Right kidney (tissue), 1 donor: ENCODE results near the gene KLHL21.
A peak's percentile ranks its signal among the peaks of the same experiment; 100 is the strongest.
"Not testable (repeated sequence)": the region's sequence is repeated elsewhere in the genome, so short reads cannot be mapped to it uniquely, and the experiment has no call there.

Experiments
- DNase-seq: peaks from one replicate; pipeline ENCODE4 v3.0.0-alpha.2; 2016

The KLHL21 gene

GRCh38 chr1:6601049-6601922 lies 1.4 kb downstream of the KLHL21 start:
- peak; percentile 57 for DNase-seq

GRCh38 chr1:6600410-6601048 lies 2.1 kb downstream of the KLHL21 start:
- peak; percentile 29 for DNase-seq

- not testable (repeated sequence) for DNase-seq
These were observed 2.7 kb downstream of the KLHL21 start for GRCh38 chr1:6599991-6600390.

GRCh38 chr1:6599141-6599975 lies 3.3 kb downstream of the KLHL21 start:
- no peak for DNase-seq

- DNase-seq, result no peak
These were observed 4.9 kb downstream of the KLHL21 start for GRCh38 chr1:6597777-6598131.

- no peak for DNase-seq
These were observed 5.5 kb downstream of the KLHL21 start for GRCh38 chr1:6596886-6597776.

GRCh38 chr1:6596351-6596750 lies 6.3 kb downstream of the KLHL21 start:
- no peak for DNase-seq

GRCh38 chr1:6594977-6595740 lies 7.5 kb downstream of the KLHL21 start:
- no peak for DNase-seq

- DNase-seq, result no peak
These were observed 8.9 kb downstream of the KLHL21 start for GRCh38 chr1:6593810-6594209.

GRCh38 chr1:6592865-6593593 lies 9.6 kb downstream of the KLHL21 start:
- DNase-seq, result no peak

- DNase-seq, result no peak
These were observed 10.2 kb downstream of the KLHL21 start for GRCh38 chr1:6592441-6592840.

- DNase-seq, result no peak
These were observed 11.0 kb downstream of the KLHL21 start for GRCh38 chr1:6591644-6592043.

- DNase-seq, result no peak
These were observed 11.4 kb downstream of the KLHL21 start for GRCh38 chr1:6591222-6591621.

GRCh38 chr1:6590046-6590445 lies 12.6 kb downstream of the KLHL21 start:
- no peak for DNase-seq

- DNase-seq, result no peak
These were observed 13.7 kb downstream of the KLHL21 start for GRCh38 chr1:6588893-6589520.

GRCh38 chr1:6588128-6588892 lies 14.4 kb downstream of the KLHL21 start:
- no peak for DNase-seq

GRCh38 chr1:6587261-6588005 lies 15.2 kb downstream of the KLHL21 start:
- DNase-seq, result no peak

- DNase-seq, result no peak
These were observed 16.3 kb downstream of the KLHL21 start for GRCh38 chr1:6586404-6586816.
